RWPE2 (cell line): ENCODE data around the gene KCTD20.
A peak's percentile ranks its signal among the peaks of the same experiment; 100 is the strongest.
"Not testable (repeated sequence)": the region's sequence is repeated elsewhere in the genome, so short reads cannot be mapped to it uniquely, and the experiment has no call there.

ENCODE experiments used
- ATAC-seq: fragments of 200-7000 bp; cut with Tn5 transposase; 3 replicates; pipeline ENCODE4 v1.9.1; 2021; ENCODE audit warnings: low read depth
- DNase-seq: peaks from one replicate; pipeline ENCODE4 v3.0.0-alpha.2; 2020; ENCODE audit warnings: low spot score
- H3K27ac ChIP-seq: fragments of 450-650 bp; 2 replicates; pipeline ENCODE4 v1.5.1; 2017; ENCODE audit warnings: mild to moderate bottlenecking; ENCODE audit not compliant: poor library complexity, severe bottlenecking
- H3K27me3 ChIP-seq: fragments of 250-450 bp; sonication (Bioruptor Pico); 2 replicates; pipeline ENCODE4 v1.5.1; 2021; ENCODE audit warnings: mild to moderate bottlenecking, moderate library complexity; ENCODE audit not compliant: insufficient read depth, poor library complexity, severe bottlenecking
- H3K36me3 ChIP-seq: fragments of 250-450 bp; sonication (Bioruptor Pico); 2 replicates; pipeline ENCODE4 v1.5.1; 2020; ENCODE audit warnings: low read depth, mild to moderate bottlenecking, moderate library complexity
- H3K4me1 ChIP-seq: fragments of 250-450 bp; sonication (Bioruptor Pico); 2 replicates; pipeline ENCODE4 v1.5.1; 2021; ENCODE audit warnings: mild to moderate bottlenecking, moderate library complexity; ENCODE audit not compliant: insufficient read depth, poor library complexity, severe bottlenecking
- H3K4me3 ChIP-seq: fragments of 250-450 bp; sonication (Bioruptor Pico); 2 replicates; pipeline ENCODE4 v1.5.1; 2021; ENCODE audit warnings: mild to moderate bottlenecking, moderate library complexity; ENCODE audit not compliant: severe bottlenecking
- H3K9me3 ChIP-seq: fragments of 250-450 bp; sonication (Bioruptor Pico); 2 replicates; pipeline ENCODE4 v1.5.1; 2021; ENCODE audit warnings: mild to moderate bottlenecking, moderate library complexity; ENCODE audit not compliant: severe bottlenecking
- TF ChIP-seq, protein P1 (sequence below): fragments of 450-650 bp; IDR thresholded peaks from one replicate; pipeline ENCODE4 v1.5.1; 2017; ENCODE audit warnings: mild to moderate bottlenecking, moderate library complexity; ENCODE audit not compliant: poor library complexity, severe bottlenecking

KCTD20 gene

DNA sequence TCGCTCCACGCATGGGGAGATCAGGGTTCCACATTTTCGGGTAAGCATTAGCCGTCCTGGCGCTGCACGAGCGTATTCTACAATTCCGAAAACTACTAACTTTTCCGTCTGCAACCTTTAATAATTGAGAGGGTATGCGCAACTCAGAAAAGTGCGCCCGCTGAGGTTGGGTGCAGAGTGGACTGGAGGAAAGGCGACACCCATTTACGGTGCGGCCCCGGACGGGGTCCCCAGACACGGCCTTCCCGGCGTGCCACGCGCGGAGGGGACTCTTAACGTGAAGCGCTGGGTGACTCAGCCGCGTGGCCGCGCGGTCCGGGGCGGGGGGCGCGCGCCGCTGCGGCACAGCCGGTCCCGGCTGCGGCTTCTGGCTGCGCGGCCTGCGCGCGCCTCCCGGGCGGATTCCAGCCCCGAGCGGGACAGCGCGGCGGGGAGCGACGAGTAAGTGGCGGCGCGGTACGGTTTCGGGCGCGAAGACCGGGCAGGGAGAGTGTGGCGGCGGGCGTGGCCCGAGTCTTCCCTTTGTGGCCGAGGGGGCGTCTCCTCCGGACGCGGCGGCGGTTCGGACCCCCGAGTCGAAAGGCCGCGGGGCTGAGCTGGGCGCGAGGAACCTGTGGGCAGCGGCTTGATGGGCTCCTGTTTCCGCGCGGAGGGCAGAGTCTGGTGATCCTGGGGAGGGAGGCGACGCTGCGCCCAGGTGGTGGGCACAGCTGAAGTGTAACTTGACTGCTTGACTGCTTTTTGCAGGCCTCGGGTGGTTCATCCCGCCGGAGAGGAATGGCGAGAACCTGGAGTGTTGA lies at the start of gene KCTD20, which contains the start of gene PXT1:
KCTD20 (plus strand) TSS at position 330 of the 800 bp plus-strand sequence. CDS start 27,098 bp downstream, outside the sequence.
PXT1 (minus strand) TSS at position 184 of the 800 bp plus-strand sequence. CDS start 16,772 bp downstream, outside the sequence.
- TF ChIP-seq, protein P1, sequence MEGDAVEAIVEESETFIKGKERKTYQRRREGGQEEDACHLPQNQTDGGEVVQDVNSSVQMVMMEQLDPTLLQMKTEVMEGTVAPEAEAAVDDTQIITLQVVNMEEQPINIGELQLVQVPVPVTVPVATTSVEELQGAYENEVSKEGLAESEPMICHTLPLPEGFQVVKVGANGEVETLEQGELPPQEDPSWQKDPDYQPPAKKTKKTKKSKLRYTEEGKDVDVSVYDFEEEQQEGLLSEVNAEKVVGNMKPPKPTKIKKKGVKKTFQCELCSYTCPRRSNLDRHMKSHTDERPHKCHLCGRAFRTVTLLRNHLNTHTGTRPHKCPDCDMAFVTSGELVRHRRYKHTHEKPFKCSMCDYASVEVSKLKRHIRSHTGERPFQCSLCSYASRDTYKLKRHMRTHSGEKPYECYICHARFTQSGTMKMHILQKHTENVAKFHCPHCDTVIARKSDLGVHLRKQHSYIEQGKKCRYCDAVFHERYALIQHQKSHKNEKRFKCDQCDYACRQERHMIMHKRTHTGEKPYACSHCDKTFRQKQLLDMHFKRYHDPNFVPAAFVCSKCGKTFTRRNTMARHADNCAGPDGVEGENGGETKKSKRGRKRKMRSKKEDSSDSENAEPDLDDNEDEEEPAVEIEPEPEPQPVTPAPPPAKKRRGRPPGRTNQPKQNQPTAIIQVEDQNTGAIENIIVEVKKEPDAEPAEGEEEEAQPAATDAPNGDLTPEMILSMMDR: no peak
- Histone ChIP-seq H3K27me3 (no peaks in the 10 kb centered on the region), H3K36me3 (peaks cover 6% of the 10 kb centered on the region), H3K9me3 (no peaks in the 10 kb centered on the region), H3K4me3 (peak within 1 kb of the TSS; percentile 89), H3K27ac (peak within 1 kb of the TSS; percentile 78), H3K4me1 (peaks cover 24% of the 10 kb centered on the region)
- ATAC-seq: peak; percentile 65
- DNase-seq: peak; percentile 82

DNA sequence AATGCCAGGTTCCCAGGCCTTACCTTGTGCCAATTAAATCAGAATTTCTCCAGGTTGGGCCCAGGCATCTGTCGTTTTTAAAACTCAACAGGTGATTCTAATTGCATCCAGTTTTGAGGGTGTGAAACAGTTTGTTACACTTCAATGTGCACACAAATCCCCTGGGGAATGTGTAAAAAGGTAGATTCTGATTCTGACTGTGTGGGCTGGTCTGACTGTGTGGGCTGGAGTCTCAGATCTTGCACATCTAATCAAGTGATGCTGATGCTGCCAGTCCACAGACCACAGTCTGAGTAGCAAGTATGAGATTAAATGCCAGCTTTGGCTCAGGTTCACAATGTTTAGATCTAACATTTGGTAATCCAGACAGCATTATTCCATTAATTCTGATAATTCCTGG lies 42.8 kb upstream of the KCTD20 start:
- no peak for ATAC-seq
- no peak overlapping the region for H3K27ac ChIP-seq
- no peaks in the 10 kb centered on the region for H3K9me3 ChIP-seq
- H3K4me1 ChIP-seq: no peaks in the 10 kb centered on the region
- H3K27me3 ChIP-seq: no peaks in the 10 kb centered on the region
- TF ChIP-seq, protein P1: no peak
- H3K36me3 ChIP-seq: no peaks in the 10 kb centered on the region
- no peak for DNase-seq
- H3K4me3 ChIP-seq: no peak overlapping the region

DNA sequence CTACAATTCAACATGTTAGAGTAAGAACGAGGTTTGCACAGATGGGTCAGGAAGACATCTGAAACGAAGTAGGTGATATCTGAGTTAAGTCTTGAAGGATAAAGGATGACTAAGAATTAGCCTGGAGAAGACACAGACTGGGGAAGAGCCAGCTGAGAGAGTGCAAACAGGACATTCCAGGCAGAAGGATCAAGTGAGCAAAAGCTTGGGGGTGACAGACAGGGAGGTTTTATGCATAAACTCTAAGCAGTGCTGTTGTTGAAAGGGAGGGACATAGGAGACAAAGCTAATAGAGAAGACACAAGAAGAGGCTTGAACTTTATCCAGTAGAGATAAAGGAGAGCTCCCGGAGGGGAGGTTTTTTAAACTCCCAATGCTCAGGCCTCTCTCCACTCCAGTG lies 40.3 kb upstream of the KCTD20 start:
- Histone ChIP-seq H3K36me3 (no peaks in the 10 kb centered on the region), H3K4me3 (no peak overlapping the region), H3K27ac (no peak overlapping the region), H3K4me1 (no peaks in the 10 kb centered on the region), H3K27me3 (no peaks in the 10 kb centered on the region), H3K9me3 (no peaks in the 10 kb centered on the region)
- ATAC-seq (no peak), DNase-seq (no peak)
- TF ChIP-seq, protein P1: no peak

DNA sequence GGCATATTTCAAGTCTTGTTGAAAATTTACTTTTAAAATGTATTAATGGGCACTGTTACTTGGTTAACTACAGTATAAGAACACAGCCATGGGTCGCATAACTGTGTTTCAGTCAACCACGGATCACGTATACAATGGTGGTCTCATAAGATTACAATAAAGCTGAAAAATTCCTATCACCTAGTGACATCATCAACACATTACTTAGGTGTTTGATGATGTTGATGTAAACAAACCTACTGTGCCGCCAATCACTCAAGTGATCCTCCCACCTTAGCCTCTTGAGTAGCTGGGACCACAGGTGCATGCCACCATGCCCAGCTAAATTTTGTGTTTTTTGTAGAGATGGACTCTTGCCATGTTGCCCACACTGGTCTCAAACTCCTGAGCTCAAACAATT lies 38.6 kb upstream of the KCTD20 start:
- no peak for ATAC-seq
- Histone ChIP-seq H3K27ac (no peak overlapping the region), H3K4me1 (no peaks in the 10 kb centered on the region), H3K9me3 (no peaks in the 10 kb centered on the region), H3K36me3 (no peaks in the 10 kb centered on the region), H3K4me3 (no peak overlapping the region), H3K27me3 (no peaks in the 10 kb centered on the region)
- TF ChIP-seq, protein P1: no peak
- DNase-seq: no peak

DNA sequence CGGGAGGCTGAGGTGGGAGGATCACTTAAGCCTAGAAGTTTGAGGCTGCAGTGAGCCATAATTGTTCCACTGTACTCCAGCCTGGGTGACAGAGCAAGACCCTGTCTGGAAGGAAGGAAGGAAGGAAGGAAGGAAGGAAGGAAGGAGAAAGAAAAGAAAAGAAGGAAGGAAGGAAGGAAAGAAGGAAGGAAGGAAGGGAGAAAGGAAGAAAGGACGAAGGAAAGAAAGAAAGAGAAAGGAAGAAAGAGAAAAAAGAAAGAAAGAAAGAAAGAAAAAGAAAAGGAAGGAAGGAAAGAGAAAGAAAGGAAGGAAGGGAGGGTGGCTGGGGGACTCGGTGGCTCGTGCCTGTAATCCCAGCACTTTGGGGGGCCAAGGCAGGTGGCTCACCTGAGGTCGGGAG lies 33.1 kb upstream of the KCTD20 start:
- DNase-seq, H3K9me3 ChIP-seq, H3K36me3 ChIP-seq, H3K27me3 ChIP-seq, H3K27ac ChIP-seq, ATAC-seq, H3K4me3 ChIP-seq, H3K4me1 ChIP-seq: not testable (repeated sequence)
